GM12878 (cell line): ENCODE results near the gene TP53BP1. TPM values are rescaled to one million over a fixed set of nuclear protein-coding genes. Genes with fewer than 3 reads are reported as not detected.

ENCODE experiments used
- BRCA1 ChIP-seq: IDR thresholded peaks from 2 replicates; pipeline ENCODE4 v1.6.1; 2011; ENCODE audit warnings: low read depth, low read length, improper control_type of control experiment
- EED ChIP-seq: sonication (generic); IDR thresholded peaks from 2 replicates; pipeline ENCODE4 v1.6.1; 2016; ENCODE audit warnings: antibody characterized with exemption, low read depth
- ESRRA ChIP-seq: IDR thresholded peaks from 2 replicates; pipeline ENCODE4 v1.6.1; 2012; ENCODE audit warnings: mild to moderate bottlenecking, low read length, improper control_type of control experiment
- HCFC1 ChIP-seq: fragments of 150-350 bp; IDR thresholded peaks from 2 replicates; pipeline ENCODE4 v1.6.1; 2014; ENCODE audit warnings: low read length
- MEF2B ChIP-seq: fragments of 450-650 bp; IDR thresholded peaks from 2 replicates; pipeline ENCODE4 v1.6.1; 2018; ENCODE audit warnings: mild to moderate bottlenecking, moderate library complexity; ENCODE audit not compliant: partially characterized antibody, poor library complexity, severe bottlenecking
- PML ChIP-seq: IDR thresholded peaks from 2 replicates; pipeline ENCODE4 v1.6.1; 2012; ENCODE audit warnings: low read length, inconsistent platforms
- RAD21 ChIP-seq: IDR thresholded peaks from 2 replicates; pipeline ENCODE4 v1.6.1; 2011; ENCODE audit warnings: mild to moderate bottlenecking, low read depth, low read length, moderate library complexity; ENCODE audit not compliant: insufficient read depth
- RELA ChIP-seq: fragments of 450-650 bp; IDR thresholded peaks from 2 replicates; pipeline ENCODE4 v1.8.0; 2014; ENCODE audit warnings: borderline replicate concordance; ENCODE audit not compliant: partially characterized antibody
- polyA plus RNA-seq, 11 experiments: library from polyadenylated mRNA; depleted of rRNA in 4 of 11; unstranded in 6 of 11; stranded (reverse) in 5 of 11; fragments of >200 nt; fragmentation: Nextera tagmentation in 4 of 11; fragmentation: Illumina TruSeq in 1 of 11; extraction: Ambion mirVana in 4 of 11; extraction: Trizol in 1 of 11; gene quantifications; 1 replicate in 1 of 11; 2 replicates in 10 of 11; pipeline versions ENCODE4 v1.2.1 to v1.2.3, GENCODE V29; 2011 to 2016; ENCODE audit warnings: inconsistent platforms in 2 of 11, missing spikeins in 2 of 11, low read depth in 1 of 11
- total RNA-seq, 4 experiments: library from RNA; depleted of rRNA in 3 of 4; stranded (reverse); fragments of >200 nt in 3 of 4; fragmentation: Illumina TruSeq in 1 of 4; extraction: Trizol in 1 of 4; gene quantifications; 2 replicates each; pipeline versions ENCODE4 v1.2.1 to v1.2.3, GENCODE V29; 2013 to 2021
- TF ChIP-seq, protein P1 (sequence below): fragments of 450-650 bp; conservative IDR thresholded peaks from 2 replicates; pipeline ENCODE4 v1.6.1; 2017; ENCODE audit warnings: mild to moderate bottlenecking, moderate library complexity
- TF ChIP-seq, protein P2 (sequence below): fragments of 450-650 bp; IDR thresholded peaks from 2 replicates; pipeline ENCODE4 v1.6.1; 2017; ENCODE audit warnings: borderline replicate concordance
- TF ChIP-seq, protein P3 (sequence below): fragments of 450-650 bp; formaldehyde crosslinking; IDR thresholded peaks from 2 replicates; pipeline ENCODE4 v1.4.0; 2020; ENCODE audit warnings: mild to moderate bottlenecking, moderate library complexity

The TP53BP1 gene
- total and polyA plus RNA-seq, 10 of the 15 experiments (the other 5 are each of a cell fraction or from before 2014, with no cell fraction given), result 6.2 to 50.2 (median 19.3) TPM

DNA sequence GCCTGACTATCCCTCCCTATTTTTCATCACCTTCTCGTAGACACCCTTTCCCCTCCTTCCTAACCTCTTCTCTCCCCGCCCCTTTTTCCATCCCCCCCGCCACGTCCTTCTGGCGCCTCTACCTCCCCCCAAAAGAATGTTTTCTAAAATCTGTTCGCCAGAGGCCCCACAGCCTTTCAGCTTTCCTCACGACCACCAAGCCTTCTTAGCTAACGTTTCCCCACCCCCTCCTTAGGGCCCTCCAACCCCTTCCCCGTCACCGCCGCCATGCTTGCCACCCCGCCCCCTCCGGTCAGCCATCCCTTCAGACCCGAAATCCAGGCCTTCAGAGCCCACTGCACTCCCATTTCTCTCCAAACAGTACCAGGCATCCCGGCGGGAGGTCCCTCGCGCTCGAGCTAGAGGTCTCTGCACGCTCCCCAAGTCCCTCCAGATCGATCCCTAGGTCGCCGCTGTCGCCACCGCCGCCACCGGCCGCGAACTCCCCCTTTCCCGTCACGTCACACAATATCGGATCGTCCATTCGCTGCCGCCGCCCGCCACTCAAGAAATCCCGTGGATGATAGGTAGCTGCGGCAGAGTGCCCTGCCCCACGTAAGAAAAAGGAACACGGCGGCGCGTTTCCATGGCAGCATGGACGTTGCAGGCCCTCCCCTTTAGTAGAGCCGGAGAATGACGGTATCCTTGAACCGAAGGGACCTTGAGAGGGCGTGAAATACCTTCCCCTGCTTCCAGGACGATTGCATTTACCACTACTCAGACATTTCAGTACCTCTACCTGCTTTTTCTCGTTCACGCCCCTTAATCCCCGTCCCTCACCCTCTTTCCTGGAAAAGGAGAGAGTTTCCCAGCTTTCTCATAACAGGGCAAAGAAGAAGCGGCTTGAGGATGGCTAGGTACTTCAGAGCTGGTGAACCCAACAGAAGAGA, at the start of gene TP53BP1 (continued):
- TF ChIP-seq PML (no peak), EED (no peak), RAD21 (no peak), BRCA1 (no peak), HCFC1 (0 out of 2 replicates have a peak, but pooled peaks have one; percentile 10), MEF2B (no peak), ESRRA (0 out of 2 replicates have a peak, but pooled peaks have one; percentile 13), RELA (no peak)
- TF ChIP-seq, protein P1, sequence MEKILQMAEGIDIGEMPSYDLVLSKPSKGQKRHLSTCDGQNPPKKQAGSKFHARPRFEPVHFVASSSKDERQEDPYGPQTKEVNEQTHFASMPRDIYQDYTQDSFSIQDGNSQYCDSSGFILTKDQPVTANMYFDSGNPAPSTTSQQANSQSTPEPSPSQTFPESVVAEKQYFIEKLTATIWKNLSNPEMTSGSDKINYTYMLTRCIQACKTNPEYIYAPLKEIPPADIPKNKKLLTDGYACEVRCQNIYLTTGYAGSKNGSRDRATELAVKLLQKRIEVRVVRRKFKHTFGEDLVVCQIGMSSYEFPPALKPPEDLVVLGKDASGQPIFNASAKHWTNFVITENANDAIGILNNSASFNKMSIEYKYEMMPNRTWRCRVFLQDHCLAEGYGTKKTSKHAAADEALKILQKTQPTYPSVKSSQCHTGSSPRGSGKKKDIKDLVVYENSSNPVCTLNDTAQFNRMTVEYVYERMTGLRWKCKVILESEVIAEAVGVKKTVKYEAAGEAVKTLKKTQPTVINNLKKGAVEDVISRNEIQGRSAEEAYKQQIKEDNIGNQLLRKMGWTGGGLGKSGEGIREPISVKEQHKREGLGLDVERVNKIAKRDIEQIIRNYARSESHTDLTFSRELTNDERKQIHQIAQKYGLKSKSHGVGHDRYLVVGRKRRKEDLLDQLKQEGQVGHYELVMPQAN, result peak; percentile 67
- TF ChIP-seq, protein P2, sequence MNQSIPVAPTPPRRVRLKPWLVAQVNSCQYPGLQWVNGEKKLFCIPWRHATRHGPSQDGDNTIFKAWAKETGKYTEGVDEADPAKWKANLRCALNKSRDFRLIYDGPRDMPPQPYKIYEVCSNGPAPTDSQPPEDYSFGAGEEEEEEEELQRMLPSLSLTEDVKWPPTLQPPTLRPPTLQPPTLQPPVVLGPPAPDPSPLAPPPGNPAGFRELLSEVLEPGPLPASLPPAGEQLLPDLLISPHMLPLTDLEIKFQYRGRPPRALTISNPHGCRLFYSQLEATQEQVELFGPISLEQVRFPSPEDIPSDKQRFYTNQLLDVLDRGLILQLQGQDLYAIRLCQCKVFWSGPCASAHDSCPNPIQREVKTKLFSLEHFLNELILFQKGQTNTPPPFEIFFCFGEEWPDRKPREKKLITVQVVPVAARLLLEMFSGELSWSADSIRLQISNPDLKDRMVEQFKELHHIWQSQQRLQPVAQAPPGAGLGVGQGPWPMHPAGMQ, result no peak
- TF ChIP-seq, protein P3, sequence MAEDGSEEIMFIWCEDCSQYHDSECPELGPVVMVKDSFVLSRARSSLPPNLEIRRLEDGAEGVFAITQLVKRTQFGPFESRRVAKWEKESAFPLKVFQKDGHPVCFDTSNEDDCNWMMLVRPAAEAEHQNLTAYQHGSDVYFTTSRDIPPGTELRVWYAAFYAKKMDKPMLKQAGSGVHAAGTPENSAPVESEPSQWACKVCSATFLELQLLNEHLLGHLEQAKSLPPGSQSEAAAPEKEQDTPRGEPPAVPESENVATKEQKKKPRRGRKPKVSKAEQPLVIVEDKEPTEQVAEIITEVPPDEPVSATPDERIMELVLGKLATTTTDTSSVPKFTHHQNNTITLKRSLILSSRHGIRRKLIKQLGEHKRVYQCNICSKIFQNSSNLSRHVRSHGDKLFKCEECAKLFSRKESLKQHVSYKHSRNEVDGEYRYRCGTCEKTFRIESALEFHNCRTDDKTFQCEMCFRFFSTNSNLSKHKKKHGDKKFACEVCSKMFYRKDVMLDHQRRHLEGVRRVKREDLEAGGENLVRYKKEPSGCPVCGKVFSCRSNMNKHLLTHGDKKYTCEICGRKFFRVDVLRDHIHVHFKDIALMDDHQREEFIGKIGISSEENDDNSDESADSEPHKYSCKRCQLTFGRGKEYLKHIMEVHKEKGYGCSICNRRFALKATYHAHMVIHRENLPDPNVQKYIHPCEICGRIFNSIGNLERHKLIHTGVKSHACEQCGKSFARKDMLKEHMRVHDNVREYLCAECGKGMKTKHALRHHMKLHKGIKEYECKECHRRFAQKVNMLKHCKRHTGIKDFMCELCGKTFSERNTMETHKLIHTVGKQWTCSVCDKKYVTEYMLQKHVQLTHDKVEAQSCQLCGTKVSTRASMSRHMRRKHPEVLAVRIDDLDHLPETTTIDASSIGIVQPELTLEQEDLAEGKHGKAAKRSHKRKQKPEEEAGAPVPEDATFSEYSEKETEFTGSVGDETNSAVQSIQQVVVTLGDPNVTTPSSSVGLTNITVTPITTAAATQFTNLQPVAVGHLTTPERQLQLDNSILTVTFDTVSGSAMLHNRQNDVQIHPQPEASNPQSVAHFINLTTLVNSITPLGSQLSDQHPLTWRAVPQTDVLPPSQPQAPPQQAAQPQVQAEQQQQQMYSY (CRISPR knock-in tag), result no peak
